ENCODE measurements around the gene XXYLT1. TPM values are rescaled to one million over a fixed set of nuclear protein-coding genes. Genes with fewer than 3 reads are reported as not detected.

XXYLT1 gene
- total and polyA plus RNA-seq, 10 of the 15 experiments (the other 5 are each of a cell fraction or from before 2014, with no cell fraction given), result 1.2 to 14.2 (median 9.3) TPM

DNA sequence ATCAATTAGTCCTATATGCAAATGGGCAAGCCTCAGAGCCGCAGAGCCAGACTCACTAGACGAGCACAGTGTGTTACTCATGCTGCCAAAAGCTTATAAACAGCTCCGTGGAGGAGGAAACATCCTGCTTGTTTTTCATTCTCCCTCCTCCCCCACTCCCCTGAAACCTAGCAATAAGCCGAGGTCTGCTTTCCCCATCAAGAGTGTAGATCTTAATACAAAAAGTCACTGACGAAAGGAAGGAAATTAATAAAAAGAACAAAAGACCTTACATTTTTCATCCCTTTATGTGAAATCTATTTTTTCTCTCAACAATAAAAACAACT lies 88.5 kb downstream of the XXYLT1 start:
- Histone ChIP-seq H3K27ac (ENCODE audit: control insufficient read depth, insufficient read depth) (no peak overlapping the region), H3K4me1 (ENCODE audit: control insufficient read depth, insufficient read depth, low read length) (peaks cover 6% of the 10 kb centered on the region), H3K79me2 (ENCODE audit: control insufficient read depth, insufficient read depth, low read length) (no peaks in the 10 kb centered on the region), H3K9ac (ENCODE audit: control insufficient read depth, insufficient read depth, low read length) (no peak overlapping the region), H3K4me3 (no peak overlapping the region), H2AFZ (ENCODE audit: control insufficient read depth, low read depth, low read length) (no peak overlapping the region), H4K20me1 (ENCODE audit: control insufficient read depth, insufficient read depth) (no peaks in the 10 kb centered on the region), H3K27me3 (replicated peaks in 1 of 2; ENCODE audit: control insufficient read depth in 2 of 2, insufficient read depth in 2 of 2, low read length in 1 of 2) (no peaks in the 10 kb centered on the region), H3K9me3 (replicated peaks; ENCODE audit: control insufficient read depth, insufficient read depth, low read length) (no peaks in the 10 kb centered on the region), H3K4me2 (ENCODE audit: control insufficient read depth, insufficient read depth) (no peak overlapping the region), H3K36me3 (ENCODE audit: control insufficient read depth in 2 of 2, insufficient read depth in 2 of 2, low read length in 1 of 2) (no peaks in the 10 kb centered on the region)
- ChIA-PET CTCF (interaction anchor here (0.7 kb wide), 2 partner anchors 75 to 1562 kb away, joined by 3 read pairs; no protein-coding TSS in a partner anchor), RAD21 (ENCODE audit: unreplicated experiment) (no interaction called here), SMC1A (ENCODE audit: uncharacterized antibody, unreplicated experiment) (interaction anchor here (1.3 kb wide), 1 partner anchor 13 kb away, joined by 5 read pairs; no protein-coding TSS in a partner anchor), POLR2A (no interaction called here)
- ATAC-seq, result no peak
- FAIRE-seq, result no peak
- BruUV-seq (replicated peaks), result no TSS peak
- in situ Hi-C loops (cut with MboI) (no loop called here), intact Hi-C loops (cut with micrococcal nuclease; ENCODE audit: unreplicated experiment) (no loop called here)
- no peak for DNase-seq (ENCODE audit: low read depth, low spot score)
- TF ChIP-seq MTA2 (IDR thresholded peaks at IDR 0.05; ENCODE audit: low read depth) (no peak), SREBF1 (IDR thresholded peaks at IDR 0.05; ENCODE audit: low read length) (no peak), FOXK2 (IDR thresholded peaks at IDR 0.05) (no peak), BACH1 (IDR thresholded peaks at IDR 0.05; ENCODE audit: borderline replicate concordance) (no peak)
- WGBS (ENCODE audit: insufficient coverage, insufficient replicate concordance, low lambda C conversion rate, missing lambda C conversion rate), result 66% methylated on average over 5 of the region's 5 CpGs

DNA sequence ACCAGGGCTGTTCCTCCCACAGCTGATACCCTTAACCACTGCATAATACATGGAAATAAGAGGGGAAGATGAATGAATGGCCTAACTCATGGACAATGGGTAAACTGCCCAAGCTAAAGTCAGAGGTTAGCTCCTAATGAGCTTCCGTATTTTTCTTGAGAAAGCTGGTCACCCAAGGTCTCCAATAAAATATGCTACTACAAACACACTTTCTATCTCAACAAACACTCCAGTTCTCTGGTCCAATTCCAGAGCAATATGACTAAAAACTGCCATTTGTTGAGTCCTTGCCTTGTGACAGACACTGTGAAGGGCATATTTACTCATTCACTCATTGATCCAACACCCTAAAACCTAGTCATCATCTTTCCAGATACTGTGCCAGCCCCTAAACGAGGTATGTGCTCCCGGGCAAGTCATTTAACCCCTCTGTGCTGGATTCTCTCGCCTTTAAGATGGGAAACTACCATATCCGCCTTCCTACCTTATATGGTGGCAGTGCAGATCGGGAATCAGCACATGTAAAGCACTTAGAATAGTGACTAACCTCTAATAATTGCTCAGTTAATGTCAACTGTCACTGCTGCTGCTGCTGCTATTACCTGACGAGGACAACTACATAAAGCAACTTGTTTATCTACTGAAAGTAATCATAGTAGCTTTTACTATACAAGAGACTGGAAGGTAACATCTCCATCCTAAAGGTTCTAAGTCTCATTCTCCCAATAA lies 89.1 kb downstream of the XXYLT1 start:
- in situ Hi-C loops (cut with MboI), result no loop called here
- BruUV-seq (replicated peaks), result no TSS peak
- SMC1A ChIA-PET (ENCODE audit: uncharacterized antibody, unreplicated experiment), result interaction anchor here (1.3 kb wide), 1 partner anchor 13 kb away, joined by 5 read pairs; no protein-coding TSS in a partner anchor
- no peaks in the 10 kb centered on the region for H3K27me3 ChIP-seq (replicated peaks in 1 of 2; ENCODE audit: control insufficient read depth in 2 of 2, insufficient read depth in 2 of 2, low read length in 1 of 2)
- no peak overlapping the region for H3K4me2 ChIP-seq (ENCODE audit: control insufficient read depth, insufficient read depth)
- H3K4me1 ChIP-seq (ENCODE audit: control insufficient read depth, insufficient read depth, low read length), result peaks cover 6% of the 10 kb centered on the region
- H3K9ac ChIP-seq (ENCODE audit: control insufficient read depth, insufficient read depth, low read length), result no peak overlapping the region
- H3K79me2 ChIP-seq (ENCODE audit: control insufficient read depth, insufficient read depth, low read length), result no peaks in the 10 kb centered on the region
- WGBS (ENCODE audit: insufficient coverage, insufficient replicate concordance, low lambda C conversion rate, missing lambda C conversion rate), result 91% methylated on average over 7 of the region's 7 CpGs
- POLR2A ChIA-PET, result interaction anchor here (1.3 kb wide), 1 partner anchor 22 kb away, joined by 3 read pairs; no protein-coding TSS in a partner anchor
- no peak overlapping the region for H2AFZ ChIP-seq (ENCODE audit: control insufficient read depth, low read depth, low read length)
- no peaks in the 10 kb centered on the region for H3K9me3 ChIP-seq (replicated peaks; ENCODE audit: control insufficient read depth, insufficient read depth, low read length)
- intact Hi-C loops (cut with micrococcal nuclease; ENCODE audit: unreplicated experiment), result no loop called here
- H3K36me3 ChIP-seq (ENCODE audit: control insufficient read depth in 2 of 2, insufficient read depth in 2 of 2, low read length in 1 of 2), result no peaks in the 10 kb centered on the region
- H4K20me1 ChIP-seq (ENCODE audit: control insufficient read depth, insufficient read depth), result no peaks in the 10 kb centered on the region
- FAIRE-seq (no peak), DNase-seq (ENCODE audit: low read depth, low spot score) (no peak), ATAC-seq (no peak)
- CTCF ChIA-PET, result interaction anchor here (0.7 kb wide), 1 partner anchor 75 kb away, joined by 3 read pairs; no protein-coding TSS in a partner anchor
- H3K27ac ChIP-seq (ENCODE audit: control insufficient read depth, insufficient read depth), result no peak overlapping the region
- no peak overlapping the region for H3K4me3 ChIP-seq
- RAD21 ChIA-PET (ENCODE audit: unreplicated experiment), result no interaction called here
- TF ChIP-seq, protein P1, sequence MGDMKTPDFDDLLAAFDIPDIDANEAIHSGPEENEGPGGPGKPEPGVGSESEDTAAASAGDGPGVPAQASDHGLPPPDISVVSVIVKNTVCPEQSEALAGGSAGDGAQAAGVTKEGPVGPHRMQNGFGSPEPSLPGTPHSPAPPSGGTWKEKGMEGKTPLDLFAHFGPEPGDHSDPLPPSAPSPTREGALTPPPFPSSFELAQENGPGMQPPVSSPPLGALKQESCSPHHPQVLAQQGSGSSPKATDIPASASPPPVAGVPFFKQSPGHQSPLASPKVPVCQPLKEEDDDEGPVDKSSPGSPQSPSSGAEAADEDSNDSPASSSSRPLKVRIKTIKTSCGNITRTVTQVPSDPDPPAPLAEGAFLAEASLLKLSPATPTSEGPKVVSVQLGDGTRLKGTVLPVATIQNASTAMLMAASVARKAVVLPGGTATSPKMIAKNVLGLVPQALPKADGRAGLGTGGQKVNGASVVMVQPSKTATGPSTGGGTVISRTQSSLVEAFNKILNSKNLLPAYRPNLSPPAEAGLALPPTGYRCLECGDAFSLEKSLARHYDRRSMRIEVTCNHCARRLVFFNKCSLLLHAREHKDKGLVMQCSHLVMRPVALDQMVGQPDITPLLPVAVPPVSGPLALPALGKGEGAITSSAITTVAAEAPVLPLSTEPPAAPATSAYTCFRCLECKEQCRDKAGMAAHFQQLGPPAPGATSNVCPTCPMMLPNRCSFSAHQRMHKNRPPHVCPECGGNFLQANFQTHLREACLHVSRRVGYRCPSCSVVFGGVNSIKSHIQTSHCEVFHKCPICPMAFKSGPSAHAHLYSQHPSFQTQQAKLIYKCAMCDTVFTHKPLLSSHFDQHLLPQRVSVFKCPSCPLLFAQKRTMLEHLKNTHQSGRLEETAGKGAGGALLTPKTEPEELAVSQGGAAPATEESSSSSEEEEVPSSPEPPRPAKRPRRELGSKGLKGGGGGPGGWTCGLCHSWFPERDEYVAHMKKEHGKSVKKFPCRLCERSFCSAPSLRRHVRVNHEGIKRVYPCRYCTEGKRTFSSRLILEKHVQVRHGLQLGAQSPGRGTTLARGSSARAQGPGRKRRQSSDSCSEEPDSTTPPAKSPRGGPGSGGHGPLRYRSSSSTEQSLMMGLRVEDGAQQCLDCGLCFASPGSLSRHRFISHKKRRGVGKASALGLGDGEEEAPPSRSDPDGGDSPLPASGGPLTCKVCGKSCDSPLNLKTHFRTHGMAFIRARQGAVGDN (IDR thresholded peaks at IDR 0.05), result no peak
- no peak for TF ChIP-seq SMAD1 (IDR thresholded peaks at IDR 0.05; ENCODE audit: low read depth, partially characterized antibody)
- no peak for TF ChIP-seq IRF4 (IDR thresholded peaks at IDR 0.05; ENCODE audit: low read depth, low read length)
- no peak for TF ChIP-seq ZNF207 (IDR thresholded peaks at IDR 0.05; ENCODE audit: borderline replicate concordance)
- TF ChIP-seq ZBED1 (IDR thresholded peaks at IDR 0.05; ENCODE audit: borderline replicate concordance), result no peak
- no peak for TF ChIP-seq CEBPZ (IDR thresholded peaks at IDR 0.05; ENCODE audit: low read depth, low read length)
- no peak for TF ChIP-seq EED (IDR thresholded peaks at IDR 0.05; ENCODE audit: low read depth)
